ENCODE results near the gene NPHS1. TPM values are rescaled to one million over a fixed set of nuclear protein-coding genes. Genes with fewer than 3 reads are reported as not detected.

The NPHS1 gene
- total and polyA plus RNA-seq, 9 of the 15 experiments (the other 6 are each of a cell fraction or from before 2014, with no cell fraction given), result 0.01 to 0.28 (median 0.14) TPM; not detected in 5

DNA sequence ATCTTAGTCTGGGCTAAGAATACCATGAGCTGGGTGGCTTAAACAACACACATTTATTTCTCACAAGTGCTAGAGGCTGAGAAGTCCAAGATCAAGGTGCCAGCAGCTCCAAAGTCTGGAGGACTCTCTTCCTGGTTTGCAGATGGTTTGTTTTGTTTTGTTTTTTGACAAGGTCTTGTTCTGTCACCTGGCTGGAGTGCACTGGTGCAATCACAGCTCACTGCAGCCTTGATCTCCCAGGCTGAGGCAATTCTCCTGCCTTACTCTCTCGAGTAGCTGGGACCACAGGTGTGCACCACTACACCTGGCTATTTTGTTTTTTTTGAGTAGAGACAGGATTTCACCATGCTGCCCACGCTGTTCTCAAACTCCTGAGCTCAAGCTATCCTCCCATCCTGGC, 31.6 kb upstream of the NPHS1 start:
- Histone ChIP-seq H3K9ac (ENCODE audit: insufficient read depth in 1 of 2, low read depth in 2 of 2, low read length in 2 of 2) (no peak overlapping the region), H3K9me1 (ENCODE audit: control insufficient read depth, insufficient read depth, low read length) (no peaks in the 10 kb centered on the region), H4K20me1 (replicated peaks; ENCODE audit: control insufficient read depth, insufficient read depth, low read length) (peaks cover 4% of the 10 kb centered on the region; the same call in 1 of the 2 replicates), H2AFZ (ENCODE audit: low read depth, low read length) (no peak overlapping the region), H3K27me3 (ENCODE audit: control insufficient read depth in 2 of 2, insufficient read depth in 2 of 2, low read length in 2 of 2) (peaks cover 2 to 4% of the 10 kb centered on the region in 2 experiments; a peak in 3 of 5 replicates), H3K9me3 (replicated peaks; ENCODE audit: control insufficient read depth, insufficient read depth, low read depth, low read length) (no peaks in the 10 kb centered on the region), H3K27ac (ENCODE audit: extremely low read depth, low read depth, low read length) (no peak overlapping the region), H3K4me2 (ENCODE audit: insufficient read depth, low read length) (no peak overlapping the region), H3K36me3 (ENCODE audit: control insufficient read depth, insufficient read depth, low read length) (peaks cover 11% of the 10 kb centered on the region; the same call in 1 of the 3 replicates), H3K79me2 (ENCODE audit: control insufficient read depth, insufficient read depth, low read length) (no peaks in the 10 kb centered on the region), H3K4me3 (no peak overlapping the region), H3K4me1 (replicated peaks in 1 of 2; ENCODE audit: control insufficient read depth in 2 of 2, insufficient read depth in 2 of 2, low read length in 2 of 2) (peaks cover 8 to 11% of the 10 kb centered on the region in 2 experiments; a peak in 4 of 5 replicates)
- TF ChIP-seq ZNF239 (CRISPR knock-in tag; IDR thresholded peaks at IDR 0.05) (no peak), LCOR (CRISPR knock-in tag; IDR thresholded peaks at IDR 0.05) (no peak), RBFOX2 (IDR thresholded peaks at IDR 0.05; ENCODE audit: low read depth, low read length) (no peak), ZNF184 (CRISPR knock-in tag; IDR thresholded peaks at IDR 0.05) (no peak), PTRF (tag; IDR thresholded peaks at IDR 0.05) (no peak), PHF21A (IDR thresholded peaks at IDR 0.05; ENCODE audit: borderline replicate concordance, low read depth) (no peak), NCOA1 (IDR thresholded peaks at IDR 0.05; ENCODE audit: low read depth) (no peak), ZNF12 (CRISPR knock-in tag; IDR thresholded peaks at IDR 0.05) (no peak), BCL6 (CRISPR knock-in tag; IDR thresholded peaks at IDR 0.05) (no peak), EGR1 (conservative IDR thresholded peaks at IDR 0.05) (no peak), RCOR1 (IDR thresholded peaks at IDR 0.05; ENCODE audit: borderline replicate concordance in 1 of 2, low read depth in 2 of 2, low read length in 2 of 2) (no peak), ERF (CRISPR knock-in tag; IDR thresholded peaks at IDR 0.05) (no peak)
- TF ChIP-seq, protein P1, sequence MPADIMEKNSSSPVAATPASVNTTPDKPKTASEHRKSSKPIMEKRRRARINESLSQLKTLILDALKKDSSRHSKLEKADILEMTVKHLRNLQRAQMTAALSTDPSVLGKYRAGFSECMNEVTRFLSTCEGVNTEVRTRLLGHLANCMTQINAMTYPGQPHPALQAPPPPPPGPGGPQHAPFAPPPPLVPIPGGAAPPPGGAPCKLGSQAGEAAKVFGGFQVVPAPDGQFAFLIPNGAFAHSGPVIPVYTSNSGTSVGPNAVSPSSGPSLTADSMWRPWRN (IDR thresholded peaks at IDR 0.05; ENCODE audit: low read depth), result no peak
- TF ChIP-seq, protein P2, sequence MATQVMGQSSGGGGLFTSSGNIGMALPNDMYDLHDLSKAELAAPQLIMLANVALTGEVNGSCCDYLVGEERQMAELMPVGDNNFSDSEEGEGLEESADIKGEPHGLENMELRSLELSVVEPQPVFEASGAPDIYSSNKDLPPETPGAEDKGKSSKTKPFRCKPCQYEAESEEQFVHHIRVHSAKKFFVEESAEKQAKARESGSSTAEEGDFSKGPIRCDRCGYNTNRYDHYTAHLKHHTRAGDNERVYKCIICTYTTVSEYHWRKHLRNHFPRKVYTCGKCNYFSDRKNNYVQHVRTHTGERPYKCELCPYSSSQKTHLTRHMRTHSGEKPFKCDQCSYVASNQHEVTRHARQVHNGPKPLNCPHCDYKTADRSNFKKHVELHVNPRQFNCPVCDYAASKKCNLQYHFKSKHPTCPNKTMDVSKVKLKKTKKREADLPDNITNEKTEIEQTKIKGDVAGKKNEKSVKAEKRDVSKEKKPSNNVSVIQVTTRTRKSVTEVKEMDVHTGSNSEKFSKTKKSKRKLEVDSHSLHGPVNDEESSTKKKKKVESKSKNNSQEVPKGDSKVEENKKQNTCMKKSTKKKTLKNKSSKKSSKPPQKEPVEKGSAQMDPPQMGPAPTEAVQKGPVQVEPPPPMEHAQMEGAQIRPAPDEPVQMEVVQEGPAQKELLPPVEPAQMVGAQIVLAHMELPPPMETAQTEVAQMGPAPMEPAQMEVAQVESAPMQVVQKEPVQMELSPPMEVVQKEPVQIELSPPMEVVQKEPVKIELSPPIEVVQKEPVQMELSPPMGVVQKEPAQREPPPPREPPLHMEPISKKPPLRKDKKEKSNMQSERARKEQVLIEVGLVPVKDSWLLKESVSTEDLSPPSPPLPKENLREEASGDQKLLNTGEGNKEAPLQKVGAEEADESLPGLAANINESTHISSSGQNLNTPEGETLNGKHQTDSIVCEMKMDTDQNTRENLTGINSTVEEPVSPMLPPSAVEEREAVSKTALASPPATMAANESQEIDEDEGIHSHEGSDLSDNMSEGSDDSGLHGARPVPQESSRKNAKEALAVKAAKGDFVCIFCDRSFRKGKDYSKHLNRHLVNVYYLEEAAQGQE (IDR thresholded peaks at IDR 0.05; ENCODE audit: borderline replicate concordance), result no peak
- TF ChIP-seq, protein P2 (CRISPR knock-in tag; IDR thresholded peaks at IDR 0.05; ENCODE audit: low read depth), result no peak
- intact Hi-C loops (cut with micrococcal nuclease) (no loop called here), in situ Hi-C loops (cut with MboI) (no loop called here)
- CTCF ChIA-PET (ENCODE audit: low intra/inter-chr PET ratio), result interaction anchor here (1.1 kb wide), 1 partner anchor 47 kb away, joined by 5 read pairs; no protein-coding TSS in a partner anchor
- POLR2A ChIA-PET, result interaction anchor here (0.6 to 1.4 kb wide), 5 partner anchors 8 to 136 kb away, joined by 3 to 5 read pairs (median 3); partner anchors contain the start of gene LIN37
- DNase-seq (ENCODE audit: extremely low read depth in 1 of 4, low spot score in 3 of 4) (no peak), ATAC-seq (no peak), FAIRE-seq (no peak)
- 0% methylated on average over 2 of the region's 2 CpGs for WGBS (ENCODE audit: insufficient coverage, low coverage, missing lambda C conversion rate)
- BruUV-seq (replicated peaks), result no TSS peak

All from K562 (cell line).